HG02981 (cell line): ENCODE data around the gene CTBP1.

Source experiments
- ATAC-seq: cut with Tn5 transposase; IDR thresholded peaks from one replicate; pipeline ENCODE4 v1.9.1; 2021; ENCODE audit warnings: mild to moderate bottlenecking, moderate library complexity; ENCODE audit not compliant: unreplicated experiment

The CTBP1 gene

DNA sequence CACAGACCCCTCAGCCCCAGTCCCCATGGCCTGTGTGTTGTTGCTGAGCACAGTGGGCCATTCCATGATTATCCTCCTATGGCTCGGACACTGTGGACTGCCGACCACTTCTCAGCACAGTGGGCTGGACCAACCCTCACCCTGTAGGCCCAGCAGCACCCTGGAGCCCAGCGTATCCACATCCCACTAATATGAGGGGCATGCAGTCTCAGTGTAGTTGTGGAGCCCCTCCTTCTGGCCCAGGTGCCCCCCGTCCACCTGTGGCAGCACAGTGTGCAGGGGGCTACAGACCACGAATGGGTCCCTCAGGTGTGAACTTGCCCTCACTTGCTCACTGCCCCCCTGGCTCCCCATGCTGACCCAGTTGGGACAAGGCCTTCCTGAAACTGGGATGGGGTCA is 84.5 kb downstream of the CTBP1 start:
- no peak for ATAC-seq

DNA sequence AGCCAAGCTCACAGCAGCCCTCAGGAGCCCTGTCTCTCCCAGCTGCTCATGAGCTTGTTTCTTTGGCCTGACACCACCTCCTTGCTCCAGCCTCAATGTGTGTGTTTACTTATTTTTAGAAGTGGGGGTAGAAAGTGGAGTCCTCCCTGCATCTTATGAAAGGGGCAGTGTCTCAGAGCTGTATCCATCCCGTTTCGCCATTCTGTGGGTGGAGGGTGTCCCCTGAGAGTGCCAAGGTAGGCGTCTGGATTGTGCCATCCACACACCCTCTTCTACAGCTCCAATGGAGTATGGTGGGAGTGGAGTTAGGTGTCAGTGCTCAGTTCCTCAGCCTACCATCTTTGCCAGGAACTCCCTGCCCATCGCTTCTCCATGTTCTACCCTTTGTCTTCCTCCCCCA is 84.9 kb downstream of the CTBP1 start:
- ATAC-seq = no peak
